Adipocyte (in vitro differentiated cells): ENCODE results near the gene NRTN.
"Not testable (repeated sequence)": the region's sequence is repeated elsewhere in the genome, so short reads cannot be mapped to it uniquely, and the experiment has no call there.

Experiments used
- DNase-seq: peaks from one replicate; pipeline ENCODE4 v3.0.0-alpha.2; 2015; ENCODE audit warnings: low read depth
- H3K27me3 ChIP-seq: replicated peaks from 2 replicates; pipeline ENCODE4 v1.7.0; 2013; ENCODE audit warnings: mild to moderate bottlenecking, low read length, moderate library complexity; ENCODE audit not compliant: control insufficient read depth, insufficient read depth
- H3K36me3 ChIP-seq: 2 replicates; pipeline ENCODE4 v1.7.0; 2013; ENCODE audit warnings: low read length, mild to moderate bottlenecking, moderate library complexity; ENCODE audit not compliant: control insufficient read depth, insufficient read depth, severe bottlenecking
- H3K4me1 ChIP-seq: 2 replicates; pipeline ENCODE4 v1.7.0; 2013; ENCODE audit warnings: mild to moderate bottlenecking, low read length, moderate library complexity; ENCODE audit not compliant: control insufficient read depth, insufficient read depth
- H3K4me3 ChIP-seq: 2 replicates; pipeline ENCODE4 v1.7.0; 2013; ENCODE audit warnings: mild to moderate bottlenecking, low read length, moderate library complexity
- H3K9ac ChIP-seq: 2 replicates; pipeline ENCODE4 v1.7.0; 2013; ENCODE audit warnings: mild to moderate bottlenecking, low read length, moderate library complexity
- H3K9me3 ChIP-seq: 2 replicates; pipeline ENCODE4 v1.7.0; 2013; ENCODE audit warnings: mild to moderate bottlenecking, low read length, moderate library complexity; ENCODE audit not compliant: control insufficient read depth

Gene NRTN

GRCh38 chr19:5804516-5805461 lies at the start of gene NRTN:
TSS of gene NRTN (plus strand) at chr19:5805067. CDS start at chr19:5824166, 19,099 bp downstream.
- no peak within 1 kb of the TSS for H3K9ac ChIP-seq
- H3K27me3 ChIP-seq = peaks cover 20% of the 10 kb centered on the region
- H3K4me1 ChIP-seq = peaks cover 23% of the 10 kb centered on the region
- DNase-seq = peak; percentile 8
- peak within 1 kb of the TSS; percentile 69 for H3K4me3 ChIP-seq
- H3K36me3 ChIP-seq = no peaks in the 10 kb centered on the region
- H3K9me3 ChIP-seq = no peaks in the 10 kb centered on the region

- H3K36me3 ChIP-seq = no peaks in the 10 kb centered on the region
- peaks cover 1% of the 10 kb centered on the region for H3K27me3 ChIP-seq
- no peak overlapping the region for H3K9ac ChIP-seq
Observed at GRCh38 chr19:5762608-5763217, 42.2 kb upstream of the NRTN start.

GRCh38 chr19:5765220-5765619 lies 39.6 kb upstream of the NRTN start:
- Histone ChIP-seq H3K4me3 (no peak overlapping the region), H3K4me1 (no peaks in the 10 kb centered on the region), H3K27me3 (no peaks in the 10 kb centered on the region), H3K9ac (no peak overlapping the region), H3K9me3 (no peaks in the 10 kb centered on the region), H3K36me3 (no peaks in the 10 kb centered on the region)
- no peak for DNase-seq

More at GRCh38 chr19:5762608-5763217, 42.2 kb upstream of the NRTN start:
- no peak for DNase-seq
- H3K4me1 ChIP-seq = no peaks in the 10 kb centered on the region
- no peak overlapping the region for H3K4me3 ChIP-seq
- H3K9me3 ChIP-seq = no peaks in the 10 kb centered on the region

- Histone ChIP-seq H3K9me3 (no peaks in the 10 kb centered on the region), H3K4me1 (no peaks in the 10 kb centered on the region), H3K9ac (no peak overlapping the region), H3K27me3 (no peaks in the 10 kb centered on the region), H3K36me3 (no peaks in the 10 kb centered on the region), H3K4me3 (no peak overlapping the region)
- no peak for DNase-seq
Observed at GRCh38 chr19:5767949-5768348, 36.9 kb upstream of the NRTN start.

- no peaks in the 10 kb centered on the region for H3K27me3 ChIP-seq
- no peak overlapping the region for H3K9ac ChIP-seq
- peaks cover 10% of the 10 kb centered on the region for H3K4me1 ChIP-seq
- no peak for DNase-seq
- no peak overlapping the region for H3K4me3 ChIP-seq
- H3K9me3 ChIP-seq = no peaks in the 10 kb centered on the region
- no peaks in the 10 kb centered on the region for H3K36me3 ChIP-seq
Observed at GRCh38 chr19:5772416-5772815, 32.5 kb upstream of the NRTN start.

- H3K9ac ChIP-seq = peak overlapping the region; percentile 30
- DNase-seq = no peak
- no peaks in the 10 kb centered on the region for H3K36me3 ChIP-seq
- no peaks in the 10 kb centered on the region for H3K9me3 ChIP-seq
- H3K4me1 ChIP-seq = peaks cover 10% of the 10 kb centered on the region
- H3K4me3 ChIP-seq = no peak overlapping the region
- H3K27me3 ChIP-seq = no peaks in the 10 kb centered on the region
Observed at GRCh38 chr19:5773276-5773675, 31.6 kb upstream of the NRTN start.

GRCh38 chr19:5774921-5775320 lies 29.9 kb upstream of the NRTN start:
- no peak overlapping the region for H3K9ac ChIP-seq
- H3K4me3 ChIP-seq = no peak overlapping the region
- H3K4me1 ChIP-seq = peaks cover 10% of the 10 kb centered on the region
- no peaks in the 10 kb centered on the region for H3K27me3 ChIP-seq
- H3K9me3 ChIP-seq = no peaks in the 10 kb centered on the region
- no peak for DNase-seq
- H3K36me3 ChIP-seq = no peaks in the 10 kb centered on the region

- no peaks in the 10 kb centered on the region for H3K36me3 ChIP-seq
- peak; percentile 65 for DNase-seq
- H3K9me3 ChIP-seq = no peaks in the 10 kb centered on the region
- no peak overlapping the region for H3K9ac ChIP-seq
- no peaks in the 10 kb centered on the region for H3K27me3 ChIP-seq
- peaks cover 10% of the 10 kb centered on the region for H3K4me1 ChIP-seq
- H3K4me3 ChIP-seq = no peak overlapping the region
Observed at GRCh38 chr19:5775668-5776309, 29.1 kb upstream of the NRTN start.

GRCh38 chr19:5778402-5778801 lies 26.5 kb upstream of the NRTN start:
- Histone ChIP-seq H3K4me1 (peaks cover 10% of the 10 kb centered on the region), H3K4me3 (no peak overlapping the region), H3K36me3 (no peaks in the 10 kb centered on the region), H3K9ac (no peak overlapping the region), H3K9me3 (no peaks in the 10 kb centered on the region), H3K27me3 (no peaks in the 10 kb centered on the region)
- no peak for DNase-seq

- not testable (repeated sequence) for H3K9me3 ChIP-seq, DNase-seq, H3K4me1 ChIP-seq, H3K27me3 ChIP-seq, H3K4me3 ChIP-seq, H3K9ac ChIP-seq
- peaks cover 15% of the 10 kb centered on the region for H3K36me3 ChIP-seq
Observed at GRCh38 chr19:5780916-5781315, 24.0 kb upstream of the NRTN start.

GRCh38 chr19:5782322-5782721 lies 22.5 kb upstream of the NRTN start:
- no peaks in the 10 kb centered on the region for H3K27me3 ChIP-seq
- H3K4me1 ChIP-seq = no peaks in the 10 kb centered on the region
- H3K9ac ChIP-seq = no peak overlapping the region
- DNase-seq = no peak
- no peaks in the 10 kb centered on the region for H3K9me3 ChIP-seq
- peaks cover 29% of the 10 kb centered on the region for H3K36me3 ChIP-seq
- H3K4me3 ChIP-seq = no peak overlapping the region
